Esophagus muscularis mucosa (tissue), 3 donors: ENCODE measurements around the gene GPR157.

Experiments used
- POLR2A ChIP-seq: fragments of 450-650 bp; IDR thresholded peaks from one replicate; pipeline ENCODE4 v1.6.1; 2017; ENCODE audit warnings: antibody characterized with exemption, moderate library complexity, mild to moderate bottlenecking, low read depth
- TF ChIP-seq, protein P1 (sequence below), 3 experiments: fragments of 200-600 bp in 2 of 3; fragments of 450-650 bp in 1 of 3; sonication (generic) in 2 of 3; IDR thresholded peaks; one replicate each; pipeline ENCODE4 v1.5.1; 2017 to 2019; ENCODE audit warnings: antibody characterized with exemption in 3 of 3, mild to moderate bottlenecking in 2 of 3, moderate library complexity in 1 of 3

DNA sequence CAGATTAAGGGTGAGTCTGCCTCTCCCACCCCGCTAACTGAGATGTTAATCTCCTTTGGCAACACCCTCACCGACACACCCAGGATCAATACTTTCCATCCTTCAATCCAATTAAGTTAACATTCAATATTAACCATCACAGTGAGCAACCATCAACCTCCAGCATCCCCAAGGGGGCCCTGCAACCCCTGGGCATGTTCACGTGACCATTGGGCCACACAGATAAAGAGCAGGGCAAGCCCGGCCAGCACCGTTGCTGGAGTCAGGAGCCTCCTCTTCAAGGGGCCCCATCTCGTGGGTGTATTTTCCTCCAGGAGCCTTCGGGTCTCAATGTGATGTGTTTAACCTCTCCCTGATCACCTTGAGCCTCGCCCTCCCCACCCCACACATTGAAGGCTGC, 8.0 kb upstream of the GPR157 start:
- TF ChIP-seq, protein P1, sequence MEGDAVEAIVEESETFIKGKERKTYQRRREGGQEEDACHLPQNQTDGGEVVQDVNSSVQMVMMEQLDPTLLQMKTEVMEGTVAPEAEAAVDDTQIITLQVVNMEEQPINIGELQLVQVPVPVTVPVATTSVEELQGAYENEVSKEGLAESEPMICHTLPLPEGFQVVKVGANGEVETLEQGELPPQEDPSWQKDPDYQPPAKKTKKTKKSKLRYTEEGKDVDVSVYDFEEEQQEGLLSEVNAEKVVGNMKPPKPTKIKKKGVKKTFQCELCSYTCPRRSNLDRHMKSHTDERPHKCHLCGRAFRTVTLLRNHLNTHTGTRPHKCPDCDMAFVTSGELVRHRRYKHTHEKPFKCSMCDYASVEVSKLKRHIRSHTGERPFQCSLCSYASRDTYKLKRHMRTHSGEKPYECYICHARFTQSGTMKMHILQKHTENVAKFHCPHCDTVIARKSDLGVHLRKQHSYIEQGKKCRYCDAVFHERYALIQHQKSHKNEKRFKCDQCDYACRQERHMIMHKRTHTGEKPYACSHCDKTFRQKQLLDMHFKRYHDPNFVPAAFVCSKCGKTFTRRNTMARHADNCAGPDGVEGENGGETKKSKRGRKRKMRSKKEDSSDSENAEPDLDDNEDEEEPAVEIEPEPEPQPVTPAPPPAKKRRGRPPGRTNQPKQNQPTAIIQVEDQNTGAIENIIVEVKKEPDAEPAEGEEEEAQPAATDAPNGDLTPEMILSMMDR (IDR thresholded peaks at IDR 0.05), result no peak
- TF ChIP-seq POLR2A, result no peak
